Stimulated activated CD4-positive, alpha-beta T cell treated with anti-CD3 and anti-CD28 coated beads, Interleukin-4, amount 100 ng/mL, for 1 hour (primary cell): Measurements from ENCODE around the gene ABHD17C.
A peak's percentile ranks its signal among the peaks of the same experiment; 100 is the strongest.

Experiments used
- DNase-seq: peaks from one replicate; pipeline ENCODE4 v3.0.0-alpha.2; 2020

ABHD17C gene

DNA sequence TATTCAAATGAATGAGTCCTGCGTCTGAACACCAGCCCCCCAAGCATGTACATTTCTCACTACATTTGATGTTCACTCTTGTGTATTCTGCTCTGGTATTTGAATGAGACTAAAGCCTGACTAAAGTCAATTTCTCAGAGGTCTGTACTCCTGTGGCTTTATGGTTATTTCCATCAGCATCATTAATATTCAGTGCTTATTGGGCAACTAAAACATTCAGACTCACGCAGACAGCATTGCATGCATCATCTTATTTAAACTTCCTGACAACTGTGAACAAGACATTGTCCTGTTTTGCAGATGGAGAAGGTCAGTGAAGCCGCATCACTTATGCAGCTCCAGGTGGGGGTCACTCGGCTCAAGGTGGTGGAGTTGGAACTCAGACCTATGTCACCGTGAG is 95.1 kb downstream of the ABHD17C start:
- no peak for DNase-seq

DNA sequence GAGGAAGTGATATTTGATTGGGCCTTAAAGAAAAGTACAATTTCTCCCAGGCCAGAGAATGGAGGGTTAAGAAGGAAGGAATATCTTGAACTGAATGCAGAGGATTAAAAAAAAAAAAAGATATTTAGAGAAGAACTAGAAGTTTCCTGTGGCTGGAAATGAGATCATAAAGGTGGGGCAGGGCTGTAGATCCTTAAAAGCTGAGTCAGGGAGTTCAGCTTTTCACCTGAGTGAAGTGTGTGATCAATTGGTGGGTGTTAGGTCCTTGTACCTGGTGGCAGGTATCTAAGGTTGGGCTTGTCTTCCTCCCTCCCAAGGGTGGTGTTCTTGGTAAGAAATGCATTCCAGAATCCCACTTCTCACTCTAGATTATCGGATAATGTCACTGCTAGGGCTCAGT is 95.9 kb downstream of the ABHD17C start:
- no peak for DNase-seq

DNA sequence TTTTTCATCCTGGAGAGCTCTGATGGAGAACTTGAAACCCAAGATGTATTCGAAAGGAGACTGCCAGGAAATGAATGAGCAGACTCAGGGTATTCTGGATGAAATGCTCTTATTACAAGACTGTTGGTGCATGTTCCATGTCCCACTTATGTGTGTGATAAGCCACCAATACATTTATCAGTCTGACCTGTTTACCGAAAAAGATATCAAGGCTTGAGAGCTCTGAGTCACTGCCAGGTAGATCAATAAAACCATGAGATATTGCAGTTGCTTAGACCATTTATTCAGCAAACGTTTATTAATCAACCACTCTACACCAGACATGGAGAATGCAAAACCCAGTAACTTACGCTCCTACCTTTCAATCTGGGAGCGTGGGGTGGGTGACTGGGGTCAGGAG is 101.3 kb downstream of the ABHD17C start:
- no peak for DNase-seq

DNA sequence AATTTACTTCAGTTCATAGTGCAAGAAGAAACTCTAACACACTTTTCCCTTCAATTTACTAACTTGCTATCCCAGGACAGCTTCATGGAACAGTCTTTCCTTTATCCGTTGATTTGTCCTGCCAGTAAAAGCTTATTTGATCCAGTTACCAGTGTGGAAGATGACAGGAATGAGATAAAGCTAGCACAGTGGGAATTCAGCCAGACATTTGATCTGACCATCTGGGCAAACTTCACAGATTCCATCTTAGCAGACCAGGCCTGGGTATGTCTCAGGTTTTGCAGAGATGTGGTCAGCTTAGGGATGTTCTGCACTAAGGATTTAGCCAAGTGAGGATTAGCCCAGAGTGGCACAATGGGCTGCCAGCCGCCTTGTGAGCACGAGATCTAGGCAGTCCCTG is 103.8 kb downstream of the ABHD17C start:
- DNase-seq: no peak

DNA sequence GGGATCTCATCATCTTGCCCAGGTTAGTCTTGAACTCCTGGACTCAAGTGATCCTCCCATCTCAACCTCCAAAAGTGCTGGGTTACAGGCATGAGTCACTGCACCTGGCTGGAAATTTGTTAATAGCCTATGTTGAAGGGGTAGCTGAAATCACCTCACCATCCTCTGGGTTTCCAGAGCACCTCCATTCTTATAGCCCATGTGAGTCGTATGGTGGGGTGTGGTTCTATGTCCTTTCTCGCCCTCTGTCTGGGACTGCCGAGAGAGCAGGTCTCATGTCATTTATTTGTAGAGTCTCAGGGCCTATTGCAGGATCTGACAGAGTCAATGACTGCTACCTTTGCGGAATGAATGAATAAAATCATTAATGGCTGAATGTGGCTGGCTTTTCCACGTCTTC is 105.0 kb downstream of the ABHD17C start:
- no peak for DNase-seq

DNA sequence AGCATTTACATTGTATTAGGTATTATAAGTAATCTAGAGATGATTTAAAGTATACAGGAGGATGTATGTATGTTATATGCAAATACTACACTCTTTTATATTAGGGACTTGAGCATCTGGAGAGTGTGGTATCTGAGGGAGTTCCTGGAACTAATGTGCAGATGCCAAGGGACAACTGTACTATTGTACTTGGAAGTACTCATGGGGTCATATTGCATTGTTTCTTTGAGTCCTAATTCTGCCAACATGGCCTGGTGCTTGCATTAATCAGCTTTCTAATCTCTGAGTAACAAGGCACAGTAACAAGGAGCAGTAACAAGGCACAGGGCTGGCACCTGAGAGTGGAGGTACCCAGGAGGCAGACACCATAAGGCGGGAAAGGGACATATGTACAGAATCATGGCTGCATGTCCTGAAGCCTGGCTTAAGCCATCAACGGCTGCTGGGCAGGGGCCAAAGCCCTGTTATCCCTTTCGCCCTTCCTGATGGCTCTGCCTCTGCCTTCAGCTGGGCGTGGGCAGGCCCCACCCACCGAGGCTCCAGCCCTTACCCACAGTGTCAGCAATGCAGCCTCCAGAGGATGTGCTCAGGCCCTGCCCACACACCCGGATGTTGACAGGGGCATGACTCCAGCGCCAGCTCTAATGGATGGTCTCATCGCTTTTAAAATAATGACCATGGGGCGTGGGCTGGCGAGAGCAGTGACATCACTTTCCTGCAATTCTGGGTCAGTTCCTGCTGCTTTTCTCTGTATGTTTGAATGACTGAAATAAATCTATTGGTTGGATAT is 107.0 kb downstream of the ABHD17C start:
- DNase-seq: no peak

DNA sequence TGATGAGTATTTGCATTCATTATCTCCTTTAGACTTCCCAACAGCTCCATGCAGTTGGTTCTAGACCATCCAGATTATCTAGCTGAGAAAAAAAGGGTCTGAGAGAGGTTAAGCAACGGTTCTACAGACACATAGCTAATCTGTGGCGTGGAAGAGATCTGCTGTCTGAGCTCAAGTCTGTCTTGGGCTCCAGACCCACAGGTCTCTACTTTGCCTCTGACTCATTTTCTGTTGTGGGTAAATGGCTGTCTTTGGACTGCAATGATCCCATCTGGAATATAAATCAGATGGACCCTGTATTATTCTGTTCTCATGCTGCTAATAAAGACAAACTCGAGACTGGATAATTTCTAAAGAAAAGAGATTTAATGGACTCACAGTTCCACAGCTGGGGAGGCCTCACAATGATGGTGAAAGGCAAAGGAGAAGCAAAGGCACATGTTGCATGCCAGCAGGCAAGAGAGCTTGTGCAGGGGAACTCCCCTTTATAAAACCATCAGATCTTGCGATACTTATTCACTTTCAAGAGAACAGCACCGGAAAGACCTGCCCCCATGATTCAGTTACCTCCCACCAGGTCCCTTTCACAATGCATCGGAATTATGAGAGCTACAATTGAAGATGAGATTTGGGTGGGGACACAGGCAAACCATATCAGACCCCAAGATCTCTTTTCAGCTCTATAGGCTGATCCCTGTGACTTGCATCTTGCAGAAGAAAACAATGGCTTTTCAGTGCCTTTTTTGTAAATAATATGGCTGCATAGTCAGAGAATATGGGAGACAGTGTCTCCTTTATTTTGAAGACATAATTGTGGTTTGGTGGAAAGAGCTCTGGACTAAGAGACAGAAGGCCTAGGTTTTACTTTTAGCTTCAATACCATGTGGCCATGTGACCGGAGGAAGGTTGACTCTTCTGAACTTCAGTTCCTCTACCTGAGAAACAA is 108.7 kb downstream of the ABHD17C start:
- peak; percentile 38 for DNase-seq

DNA sequence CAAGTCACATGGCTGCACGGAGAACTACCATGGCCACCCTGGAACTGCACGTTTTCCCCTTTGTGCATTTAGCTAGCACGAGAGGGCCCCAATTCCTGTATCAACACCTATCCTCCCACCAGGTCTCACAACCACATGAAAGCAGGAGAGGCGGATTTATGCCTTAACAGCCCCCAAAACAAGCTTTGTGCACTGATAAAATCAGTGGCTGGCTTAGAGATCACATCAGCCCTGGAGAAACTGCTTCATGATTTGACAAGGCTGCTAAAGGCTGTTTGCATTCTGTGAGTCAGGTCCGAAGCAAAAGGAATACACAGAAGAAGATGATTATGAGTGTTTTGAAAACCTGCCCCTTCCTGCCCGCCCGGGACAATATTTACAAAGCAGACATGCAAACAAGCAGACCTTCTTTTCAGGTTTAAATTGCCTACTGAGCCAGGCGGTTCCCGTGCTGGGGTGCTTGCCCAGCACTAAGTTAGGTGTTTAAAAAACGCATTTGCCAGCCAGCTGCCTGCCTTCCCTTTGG is 109.9 kb downstream of the ABHD17C start:
- DNase-seq: peak; percentile 29
